GM19328 (cell line): ENCODE measurements around the gene TMEM179.

ENCODE experiments used
- ATAC-seq: cut with Tn5 transposase; IDR thresholded peaks from one replicate; pipeline ENCODE4 v1.9.1; 2021; ENCODE audit warnings: mild to moderate bottlenecking, moderate library complexity; ENCODE audit not compliant: unreplicated experiment

TMEM179 gene

GRCh38 chr14:104600141-104600643, 4.4 kb downstream of the TMEM179 start:
- no peak for ATAC-seq

GRCh38 chr14:104599446-104599845, 5.1 kb downstream of the TMEM179 start:
- no peak for ATAC-seq

- no peak for ATAC-seq
Observed at GRCh38 chr14:104598910-104599273, 5.7 kb downstream of the TMEM179 start.

- no peak for ATAC-seq
Observed at GRCh38 chr14:104598039-104598909, 6.3 kb downstream of the TMEM179 start.

GRCh38 chr14:104597576-104597975, 7.0 kb downstream of the TMEM179 start:
- ATAC-seq: no peak

- no peak for ATAC-seq
Observed at GRCh38 chr14:104596927-104597351, 7.6 kb downstream of the TMEM179 start.

- ATAC-seq: no peak
Observed at GRCh38 chr14:104596451-104596918, 8.1 kb downstream of the TMEM179 start.

- ATAC-seq: no peak
Observed at GRCh38 chr14:104595911-104596450, 8.6 kb downstream of the TMEM179 start.

GRCh38 chr14:104595116-104595675, 9.4 kb downstream of the TMEM179 start:
- ATAC-seq: no peak

GRCh38 chr14:104594310-104595046, 10.1 kb downstream of the TMEM179 start:
- no peak for ATAC-seq

- ATAC-seq: no peak
Observed at GRCh38 chr14:104593710-104594136, 10.8 kb downstream of the TMEM179 start.

- ATAC-seq: no peak
Observed at GRCh38 chr14:104593241-104593701, 11.3 kb downstream of the TMEM179 start.

GRCh38 chr14:104592785-104593184, 11.8 kb downstream of the TMEM179 start:
- no peak for ATAC-seq

GRCh38 chr14:104592292-104592672, 12.3 kb downstream of the TMEM179 start:
- ATAC-seq: no peak

GRCh38 chr14:104591506-104592291, 12.9 kb downstream of the TMEM179 start:
- ATAC-seq: no peak

- no peak for ATAC-seq
Observed at GRCh38 chr14:104591031-104591430, 13.5 kb downstream of the TMEM179 start.

- no peak for ATAC-seq
Observed at GRCh38 chr14:104590240-104590965, 14.2 kb downstream of the TMEM179 start.

- no peak for ATAC-seq
Observed at GRCh38 chr14:104589338-104590195, 15.0 kb downstream of the TMEM179 start.
